H54 (cell line): ENCODE data around the gene TAF15.

Experiments used
- DNase-seq: peaks from one replicate; pipeline ENCODE4 v3.0.0; 2011; ENCODE audit warnings: low spot score, mixed read lengths; ENCODE audit not compliant: insufficient read length
- FAIRE-seq: peaks from 3 replicates; lab custom pipeline; 2011; peaks lifted over from hg19 to GRCh38; lab: Jason Lieb, UNC
- POLR2A ChIP-seq: IDR thresholded peaks from 2 replicates; pipeline ENCODE4 v1.6.1; 2011; ENCODE audit warnings: low read depth, mild to moderate bottlenecking, low read length

Gene TAF15

DNA sequence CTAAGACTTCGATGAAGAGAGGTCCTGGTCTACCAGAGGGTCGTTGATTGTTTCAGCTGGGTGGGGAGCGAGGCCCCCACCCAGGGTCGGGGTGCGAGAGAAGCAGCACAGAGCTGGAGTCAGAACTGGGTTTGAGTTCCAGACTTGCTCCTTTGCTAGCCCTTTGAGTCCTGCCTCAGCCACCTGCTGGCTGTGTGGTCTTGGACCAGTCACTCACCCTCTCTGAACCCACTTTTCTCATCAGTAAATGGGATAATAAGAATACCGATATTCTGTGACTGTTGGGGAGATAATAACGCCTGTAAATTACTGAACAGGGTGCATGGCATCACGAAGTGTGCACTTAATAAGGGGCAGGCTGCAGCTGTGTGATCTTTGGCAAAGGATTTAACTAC is 13.4 kb upstream of the TAF15 start:
- no peak for TF ChIP-seq POLR2A
- no peak for FAIRE-seq

DNA sequence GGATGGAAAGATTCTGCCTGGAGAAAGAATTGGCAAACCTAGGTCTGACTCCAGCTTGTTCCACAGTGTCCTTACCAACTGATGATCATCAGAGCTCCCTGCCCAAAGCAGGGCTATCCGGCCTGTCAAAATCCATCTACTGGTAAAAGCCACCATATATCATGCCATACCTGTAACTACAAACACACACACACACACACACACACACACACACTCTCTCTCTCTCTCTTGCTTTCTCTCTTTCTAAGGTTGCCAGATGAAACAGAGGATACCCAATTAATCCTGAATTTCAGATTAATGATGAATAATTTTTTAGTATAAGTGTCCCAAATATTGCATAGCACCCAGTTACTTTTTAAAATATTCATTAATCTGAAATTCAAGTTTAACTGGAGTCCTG is 12.3 kb upstream of the TAF15 start:
- FAIRE-seq: no peak

More for the DNA sequence above, 13.4 kb upstream of the TAF15 start:
- DNase-seq: no peak

DNA sequence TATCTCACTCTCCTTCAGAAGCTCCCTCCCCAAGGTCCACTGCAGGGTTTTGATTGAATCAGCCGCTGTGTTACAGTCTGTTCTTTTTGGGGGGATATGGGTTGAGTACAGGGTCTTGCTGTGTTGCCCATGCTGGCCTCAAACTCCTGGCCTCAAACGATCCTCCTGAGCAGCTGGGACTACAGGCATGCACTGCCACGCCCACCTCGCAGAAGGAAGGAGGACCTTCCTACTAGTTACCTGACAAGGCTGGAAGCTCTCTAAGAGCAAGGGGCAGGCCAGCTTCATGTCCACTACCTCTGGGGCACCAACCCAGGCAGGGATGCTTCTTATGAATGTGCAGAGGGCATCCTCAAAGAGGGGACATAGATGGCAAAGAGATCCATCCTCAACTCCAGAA is 11.9 kb upstream of the TAF15 start:
- DNase-seq (no peak), FAIRE-seq (no peak)
- no peak for TF ChIP-seq POLR2A

More for the DNA sequence above, 12.3 kb upstream of the TAF15 start:
- TF ChIP-seq POLR2A: no peak
- no peak for DNase-seq

DNA sequence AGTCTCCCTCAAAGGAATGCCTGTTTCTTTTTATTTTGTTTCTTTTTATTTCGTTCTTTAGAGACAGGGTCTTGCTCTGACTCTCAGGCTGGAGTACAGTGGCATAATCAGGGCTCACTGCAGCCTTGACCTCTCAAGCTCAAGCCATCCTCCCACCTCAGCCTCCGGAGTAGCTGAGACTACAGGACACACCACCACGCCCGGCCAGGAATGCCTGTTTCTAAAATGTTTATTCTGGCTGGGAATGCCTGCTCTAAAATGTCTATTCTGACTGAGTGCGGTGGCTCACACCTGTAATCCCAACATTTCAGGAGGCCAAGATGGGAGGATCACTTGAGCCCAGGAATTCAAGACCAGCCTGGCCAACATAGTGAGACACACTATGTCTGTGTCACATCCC is 11.4 kb upstream of the TAF15 start:
- TF ChIP-seq POLR2A: no peak
- FAIRE-seq: no peak

DNA sequence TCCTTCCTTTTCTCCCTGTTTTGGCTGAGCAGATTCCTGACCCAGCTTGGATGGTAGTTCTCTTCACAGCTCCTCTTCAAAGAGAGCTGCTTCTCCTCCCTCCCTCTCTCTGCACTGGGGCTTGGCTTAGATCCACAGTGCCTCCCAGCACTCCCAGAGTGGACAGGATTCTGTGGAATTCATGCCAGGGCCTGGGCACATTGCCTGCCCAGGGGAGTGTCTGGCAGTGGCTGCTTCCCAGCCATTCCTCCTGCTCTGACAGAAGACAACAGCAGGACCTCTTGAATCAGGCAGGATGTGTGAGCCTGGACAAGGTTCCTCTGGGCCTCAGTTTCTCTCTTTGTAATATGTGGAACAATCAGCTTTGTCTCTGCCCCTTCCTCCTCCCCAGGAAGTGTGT is 9.3 kb upstream of the TAF15 start:
- FAIRE-seq: no peak
- TF ChIP-seq POLR2A: no peak
- peak; percentile 79 for DNase-seq

More for the DNA sequence above, 11.4 kb upstream of the TAF15 start:
- no peak for DNase-seq

DNA sequence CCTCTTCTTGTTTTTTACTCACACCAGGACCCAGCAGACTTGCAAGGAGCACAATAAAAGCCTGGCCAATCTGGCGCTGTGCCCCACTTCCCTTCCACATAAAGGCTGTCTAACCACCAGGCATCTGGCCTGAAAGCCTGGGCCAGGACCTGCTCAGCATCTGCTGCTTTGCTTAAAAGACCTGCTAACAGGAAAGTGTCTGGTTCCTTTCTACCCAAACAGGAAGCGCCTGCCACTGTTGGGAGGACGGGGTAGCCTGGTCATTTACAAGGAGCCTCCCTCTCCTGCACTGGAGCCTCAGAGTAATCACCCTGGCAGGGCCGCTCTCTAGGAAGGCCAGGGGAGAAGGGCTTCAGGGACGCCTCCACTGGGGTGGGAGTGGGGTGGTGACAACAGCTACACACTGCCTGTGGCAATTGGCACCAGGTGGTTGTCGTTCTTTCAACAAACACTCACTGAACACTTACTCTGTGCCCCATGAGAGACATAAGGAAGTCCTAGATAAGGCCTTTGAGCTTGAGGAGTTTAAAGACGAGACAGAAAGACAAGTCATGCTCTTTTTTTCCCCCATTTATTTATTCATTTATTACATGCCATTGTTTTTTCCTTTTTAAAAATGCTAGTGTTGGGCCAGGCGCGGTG is 7.6 kb upstream of the TAF15 start:
- TF ChIP-seq POLR2A: no peak
- FAIRE-seq (no peak), DNase-seq (no peak)

DNA sequence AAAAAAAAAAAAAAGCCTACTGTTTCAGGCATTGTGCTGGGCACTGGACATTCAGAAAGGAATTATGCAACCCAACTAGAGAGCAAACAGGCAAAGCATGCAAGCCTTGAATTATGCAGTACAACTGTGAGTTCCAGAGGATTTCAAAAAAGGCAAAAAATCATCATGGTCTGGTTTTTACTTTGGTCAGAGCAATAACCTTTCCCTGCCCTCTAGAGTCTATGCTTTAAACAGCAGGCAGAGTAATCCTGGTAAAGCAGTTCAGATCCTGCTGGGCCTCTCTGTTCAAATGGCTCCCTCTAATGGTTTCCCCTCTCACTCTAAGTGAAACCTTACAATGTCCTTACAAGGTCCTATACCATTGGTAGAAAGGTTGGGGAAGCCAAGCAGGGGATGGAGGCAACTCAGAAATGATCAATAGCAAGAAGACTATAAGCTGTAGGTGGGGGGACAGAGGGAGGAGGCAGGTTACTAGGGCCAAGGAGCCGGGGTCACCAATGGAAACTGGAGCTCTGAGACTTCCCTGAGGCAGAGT is 4.6 kb upstream of the TAF15 start:
- DNase-seq (peak; percentile 82), FAIRE-seq (no peak)
- TF ChIP-seq POLR2A: no peak

DNA sequence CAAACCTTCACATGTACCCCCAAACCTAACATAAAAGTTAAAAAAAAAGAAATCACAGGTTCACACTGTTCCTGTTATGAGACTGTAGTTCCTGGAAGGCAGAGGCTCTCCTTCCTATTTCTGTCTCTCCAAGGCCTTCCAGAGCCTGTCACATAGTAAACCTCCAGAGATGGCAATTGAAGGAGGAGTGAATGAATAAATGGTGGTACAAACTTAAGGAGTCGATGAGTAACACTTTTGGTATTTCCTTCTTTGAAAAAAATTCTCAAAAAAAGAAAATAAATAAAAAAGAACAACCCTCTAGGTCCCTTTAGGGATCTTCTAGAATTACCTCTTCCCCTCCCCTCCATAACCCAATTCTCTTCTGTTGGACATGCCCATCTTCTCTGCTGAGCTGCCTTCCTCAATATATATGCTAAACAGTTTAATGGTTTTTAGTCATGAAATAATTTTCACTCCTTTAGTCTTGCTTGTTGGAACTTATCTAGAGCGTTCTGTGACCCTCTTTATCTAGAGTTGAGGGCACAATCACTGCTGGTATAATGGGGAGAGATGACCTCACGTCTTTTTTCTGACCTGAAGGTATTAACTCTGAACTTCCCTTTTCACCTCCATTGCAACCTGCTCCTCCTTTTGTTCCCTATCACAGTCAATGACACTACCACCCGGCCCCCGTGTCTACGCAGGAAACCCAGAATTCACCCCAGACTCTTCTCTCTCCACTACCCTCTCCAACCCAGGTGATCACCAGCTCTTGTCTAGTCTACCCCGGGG is 1.7 kb upstream of the TAF15 start:
- DNase-seq (no peak), FAIRE-seq (no peak)
- no peak for TF ChIP-seq POLR2A

DNA sequence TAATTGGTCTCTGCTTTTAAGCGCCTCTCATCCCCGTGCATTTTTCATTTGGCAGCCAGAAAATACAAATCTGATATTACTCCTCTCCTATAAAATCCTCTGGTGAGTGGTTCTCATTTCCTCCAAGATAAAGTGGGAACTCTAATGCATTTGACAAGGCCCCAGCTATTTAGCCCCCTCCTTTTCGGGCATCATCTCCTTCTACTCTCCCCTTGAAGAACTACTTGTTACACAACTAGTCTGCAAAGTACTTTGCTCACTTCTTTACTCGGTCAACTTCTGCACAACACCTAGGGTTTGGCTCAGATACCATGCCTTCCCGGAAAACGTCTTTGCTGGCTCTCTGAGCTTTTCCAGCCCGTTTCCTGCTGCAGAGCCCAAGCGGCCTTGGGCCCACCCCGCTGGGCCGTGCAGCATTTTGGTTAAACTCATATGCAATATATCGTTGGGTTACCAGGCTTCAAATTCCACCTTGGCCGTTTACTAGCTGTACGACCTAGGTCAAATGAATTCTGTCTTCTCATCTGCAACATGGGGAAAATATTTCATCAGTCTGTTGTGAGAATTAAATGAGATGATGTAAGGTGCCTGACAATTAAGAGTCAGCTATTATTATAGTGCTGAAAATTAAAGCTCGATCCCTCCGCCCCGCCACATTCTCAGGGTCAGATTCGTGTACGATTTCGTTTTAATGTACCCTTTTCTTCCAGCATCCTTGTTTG is 883 bp upstream of the TAF15 start:
- FAIRE-seq (no peak), DNase-seq (no peak)
- no peak for TF ChIP-seq POLR2A

DNA sequence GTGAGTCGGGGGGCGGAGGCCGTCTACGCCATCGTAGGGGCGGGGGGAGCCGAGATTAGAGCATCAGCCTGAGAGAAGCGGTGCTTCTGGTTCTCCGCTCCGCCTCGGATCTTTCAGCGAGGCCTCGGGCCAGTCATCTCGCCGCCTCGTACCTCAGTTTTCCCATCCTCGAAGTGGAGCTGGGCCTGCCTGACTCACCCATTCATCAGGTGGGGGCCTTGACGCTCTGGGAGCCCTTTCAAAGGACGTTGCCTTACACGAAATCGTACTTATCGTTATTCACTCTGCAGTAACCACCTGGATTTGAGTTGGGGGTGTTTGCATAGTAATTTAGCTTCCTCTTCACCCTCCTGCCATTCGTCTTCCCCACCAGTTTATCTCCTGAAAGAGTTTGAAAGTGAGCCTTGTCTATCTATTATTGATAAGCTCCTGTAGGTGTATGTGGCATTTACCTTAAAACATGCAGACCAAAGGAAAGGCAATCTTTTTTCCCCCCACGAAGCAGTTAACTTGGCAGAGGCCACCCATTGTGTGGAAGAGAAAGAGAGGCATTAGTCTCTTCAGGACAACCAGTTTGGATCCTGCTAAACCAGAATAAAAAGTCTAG is 674 bp downstream of the TAF15 start:
- no peak for TF ChIP-seq POLR2A
- FAIRE-seq (no peak), DNase-seq (no peak)

DNA sequence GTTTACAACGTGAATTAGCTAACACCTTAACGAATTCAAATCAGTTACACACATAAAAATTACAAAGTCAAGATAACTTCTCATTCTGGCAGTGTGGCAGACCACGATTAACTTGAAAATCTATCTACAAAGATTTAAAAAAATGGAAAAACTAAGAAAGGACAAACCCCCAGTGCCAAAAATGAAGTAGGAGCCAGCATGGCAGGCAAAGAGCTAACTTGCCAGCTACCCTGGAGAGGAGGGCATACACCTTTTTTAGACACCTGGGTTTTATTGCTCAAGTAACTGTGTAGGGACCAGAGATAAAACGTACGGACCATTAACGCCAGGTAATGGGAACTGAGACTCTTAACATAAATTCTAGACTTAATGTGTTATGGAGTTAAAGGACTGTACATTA is 2.5 kb downstream of the TAF15 start:
- TF ChIP-seq POLR2A: no peak
- no peak for DNase-seq
- FAIRE-seq: no peak

DNA sequence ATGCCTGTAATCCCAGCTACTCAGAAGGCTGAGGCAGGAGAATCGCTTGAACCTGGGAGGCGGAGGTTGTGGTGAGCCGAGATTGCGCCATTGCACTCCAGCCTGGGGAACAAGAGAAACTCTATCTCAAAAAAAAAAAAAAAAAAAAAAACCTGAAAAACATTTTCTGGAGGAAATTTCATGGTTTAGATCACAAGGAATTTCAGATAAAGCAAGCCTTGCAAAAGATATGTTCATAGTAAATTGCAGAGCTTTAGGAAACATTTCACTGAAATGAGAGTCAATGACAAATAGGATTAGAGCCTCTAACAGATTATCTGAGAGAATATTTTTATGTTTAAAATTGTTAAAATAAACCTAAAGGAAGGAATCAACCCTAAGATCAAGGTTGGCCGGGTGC is 3.2 kb downstream of the TAF15 start:
- DNase-seq (no peak), FAIRE-seq (no peak)
- no peak for TF ChIP-seq POLR2A

DNA sequence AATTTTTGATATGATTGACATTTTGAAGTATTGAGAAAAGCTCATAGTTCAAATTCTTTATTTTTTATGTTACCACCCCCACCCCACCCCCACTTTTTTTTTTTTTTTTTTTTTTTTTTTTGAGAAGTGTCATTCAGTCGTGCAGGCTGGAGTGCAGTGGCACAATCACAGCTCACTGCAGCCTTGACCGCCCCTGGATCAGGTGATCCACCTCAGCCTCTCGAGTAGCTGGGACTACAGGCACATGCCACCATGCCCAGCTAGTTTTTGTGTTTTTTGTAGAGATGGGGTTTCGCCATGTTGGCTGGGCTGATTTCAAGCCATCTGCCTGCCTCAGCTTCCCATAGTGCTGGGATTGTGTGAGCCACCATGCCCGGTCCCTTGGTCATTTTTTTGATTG is 7.4 kb downstream of the TAF15 start:
- DNase-seq: no peak
- no peak for TF ChIP-seq POLR2A
- no peak for FAIRE-seq

DNA sequence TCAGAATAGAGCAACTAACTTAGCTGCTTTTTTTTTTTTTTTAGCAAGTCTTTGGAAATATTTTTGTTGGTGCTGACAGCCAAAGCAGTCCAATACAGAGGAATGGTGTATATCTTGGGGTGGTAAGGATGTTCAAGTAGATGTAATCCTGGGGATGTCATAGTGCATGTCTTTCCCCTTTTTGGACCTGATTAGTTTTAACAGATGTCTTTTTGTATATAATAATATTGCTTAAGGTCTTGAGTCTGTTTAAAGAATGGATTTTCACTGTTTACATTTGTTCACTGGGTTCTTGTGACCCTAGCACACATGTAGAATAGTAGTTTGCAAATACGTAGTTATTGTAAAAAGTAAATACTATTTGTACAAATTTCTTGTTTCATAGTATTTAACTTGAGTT is 7.9 kb downstream of the TAF15 start:
- no peak for FAIRE-seq
- DNase-seq: no peak
- no peak for TF ChIP-seq POLR2A

DNA sequence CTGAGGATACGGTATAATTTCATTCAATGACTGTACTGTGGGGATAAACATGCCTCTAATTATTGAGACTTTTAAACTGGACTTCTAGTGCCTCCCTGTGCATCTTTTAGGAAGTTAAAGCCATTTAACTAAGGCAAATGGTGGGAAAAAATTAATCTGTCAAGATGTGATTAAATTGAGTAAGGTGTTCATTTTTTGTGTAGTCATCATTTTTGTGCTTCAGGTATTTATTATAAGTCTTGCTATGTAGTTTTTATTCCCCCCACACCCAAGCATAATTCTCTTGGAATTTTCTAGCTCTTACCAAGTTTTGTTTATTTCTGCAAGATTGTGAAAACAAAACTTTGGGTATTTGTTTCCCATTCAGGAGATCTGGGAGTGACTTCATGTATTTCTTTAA is 10.2 kb downstream of the TAF15 start:
- FAIRE-seq (no peak), DNase-seq (no peak)
- no peak for TF ChIP-seq POLR2A
